Neural progenitor cell (in vitro differentiated cells): Measurements from ENCODE around the gene ZNF784. TPM values are rescaled to one million over a fixed set of nuclear protein-coding genes. Genes with fewer than 3 reads are reported as not detected.
A peak's percentile ranks its signal among the peaks of the same experiment; 100 is the strongest.

Experiments
- DNase-seq: peaks from one replicate; pipeline ENCODE4 v3.0.0-alpha.2; 2016; ENCODE audit warnings: low spot score
- H2AFZ ChIP-seq: fragments of 200-600 bp; sonication (generic); replicated peaks from 2 replicates; pipeline ENCODE4 v1.6.1; 2016; ENCODE audit warnings: antibody characterized with exemption
- H3F3A ChIP-seq: fragments of 200-600 bp; sonication (generic); 2 replicates; pipeline ENCODE4 v1.6.1; 2016; ENCODE audit warnings: antibody characterized with exemption, low read depth
- H3K27ac ChIP-seq: fragments of 200-600 bp; sonication (generic); 2 replicates; pipeline ENCODE4 v1.5.1; 2016; ENCODE audit warnings: mild to moderate bottlenecking
- H3K27me3 ChIP-seq: fragments of 200-600 bp; sonication (generic); 2 replicates; pipeline ENCODE4 v1.6.1; 2016; ENCODE audit warnings: mild to moderate bottlenecking, moderate library complexity
- H3K36me3 ChIP-seq: fragments of 200-600 bp; sonication (generic); 2 replicates; pipeline ENCODE4 v1.5.1; 2016
- H3K4me1 ChIP-seq: fragments of 200-600 bp; sonication (generic); 2 replicates; pipeline ENCODE4 v1.6.1; 2016; ENCODE audit warnings: mixed run types
- H3K4me2 ChIP-seq: fragments of 200-600 bp; sonication (generic); 2 replicates; pipeline ENCODE4 v1.6.1; 2016
- H3K4me3 ChIP-seq: fragments of 200-600 bp; sonication (generic); 2 replicates; pipeline ENCODE4 v1.5.1; 2016
- H3K79me2 ChIP-seq: fragments of 200-600 bp; sonication (generic); 2 replicates; pipeline ENCODE4 v1.6.1; 2016; ENCODE audit warnings: low read depth
- H3K9ac ChIP-seq: fragments of 200-600 bp; sonication (generic); 2 replicates; pipeline ENCODE4 v1.6.1; 2016
- H3K9me3 ChIP-seq: fragments of 200-600 bp; sonication (generic); 2 replicates; pipeline ENCODE4 v1.5.1; 2016; ENCODE audit warnings: low read depth
- H4K20me1 ChIP-seq: fragments of 200-600 bp; sonication (generic); 2 replicates; pipeline ENCODE4 v1.6.1; 2016; ENCODE audit warnings: low read depth
- H3K27ac Mint-ChIP-seq: 3 replicates; pipeline ENCODE4 v1.8.0; 2021; ENCODE audit warnings: mixed read lengths
- H3K27me3 Mint-ChIP-seq: 2 replicates; pipeline ENCODE4 v1.8.0; 2022; ENCODE audit warnings: low read depth, mild to moderate bottlenecking, inconsistent platforms, moderate library complexity, mixed read lengths; ENCODE audit not compliant: insufficient read depth
- H3K36me3 Mint-ChIP-seq: 3 replicates; pipeline ENCODE4 v1.8.0; 2021; ENCODE audit warnings: mixed read lengths
- H3K4me1 Mint-ChIP-seq: 3 replicates; pipeline ENCODE4 v1.8.0; 2021; ENCODE audit warnings: mixed read lengths
- H3K4me3 Mint-ChIP-seq: 3 replicates; pipeline ENCODE4 v1.8.0; 2021; ENCODE audit warnings: mild to moderate bottlenecking, moderate library complexity, mixed read lengths
- H3K9me3 Mint-ChIP-seq: 3 replicates; pipeline ENCODE4 v1.8.0; 2020; ENCODE audit warnings: mixed read lengths
- CTCF ChIP-seq: fragments of 200-600 bp; sonication (generic); IDR thresholded peaks from 2 replicates; pipeline ENCODE4 v1.5.1; 2017; ENCODE audit warnings: antibody characterized with exemption, mild to moderate bottlenecking
- EZH2 ChIP-seq: fragments of 200-600 bp; sonication (generic); IDR thresholded peaks from 2 replicates; pipeline ENCODE4 v1.6.1; 2017; ENCODE audit warnings: antibody characterized with exemption, mild to moderate bottlenecking, moderate library complexity
- EZH2phosphoT487 ChIP-seq: fragments of 200-600 bp; sonication (generic); IDR thresholded peaks from 2 replicates; pipeline ENCODE4 v1.6.1; 2017; ENCODE audit warnings: antibody characterized with exemption
- total RNA-seq: library from RNA; depleted of rRNA; stranded (reverse); fragments of >200 nt; gene quantifications from 2 replicates; pipeline ENCODE4 v1.2.3, GENCODE V29; 2015; ENCODE audit warnings: low replicate concordance

ZNF784 gene
- total RNA-seq, 1 donor from 2014 or later = 3.9 TPM

- Histone ChIP-seq H3K9me3 (no peaks in the 10 kb centered on the region), H3K4me3 (no peak overlapping the region), H2AFZ (no peak overlapping the region), H3K9ac (no peak overlapping the region), H3K27me3 (no peaks in the 10 kb centered on the region), H4K20me1 (peaks cover 22% of the 10 kb centered on the region), H3K79me2 (peaks cover 22% of the 10 kb centered on the region), H3K27ac (no peak overlapping the region), H3K4me2 (no peak overlapping the region), H3K36me3 (no peaks in the 10 kb centered on the region), H3F3A (peaks cover 58% of the 10 kb centered on the region), H3K4me1 (peaks cover 7% of the 10 kb centered on the region)
- Mint-ChIP-seq H3K27ac (peak overlapping the region; percentile 76), H3K4me1 (peaks cover 42% of the 10 kb centered on the region), H3K27me3 (peaks cover 7% of the 10 kb centered on the region), H3K36me3 (peaks cover 11% of the 10 kb centered on the region), H3K9me3 (peaks cover 9% of the 10 kb centered on the region), H3K4me3 (peak overlapping the region; percentile 83)
- TF ChIP-seq EZH2 (no peak), CTCF (no peak), EZH2phosphoT487 (no peak)
- no peak for DNase-seq
Measured at GRCh38 chr19:55603581-55604292, 20.6 kb downstream of the ZNF784 start.

- DNase-seq = no peak
Measured at GRCh38 chr19:55603115-55603514, 21.3 kb downstream of the ZNF784 start.

GRCh38 chr19:55602104-55603001, 22.0 kb downstream of the ZNF784 start:
- no peak for DNase-seq
- H3K4me2 ChIP-seq = no peak overlapping the region
- H3K79me2 ChIP-seq = peaks cover 21% of the 10 kb centered on the region
- H3K4me3 Mint-ChIP-seq = peak overlapping the region; percentile 86
- H3F3A ChIP-seq = peaks cover 72% of the 10 kb centered on the region
- peaks cover 7% of the 10 kb centered on the region for H3K27me3 Mint-ChIP-seq
- no peak for TF ChIP-seq CTCF
- TF ChIP-seq EZH2 = no peak
- TF ChIP-seq EZH2phosphoT487 = no peak
- peaks cover 11% of the 10 kb centered on the region for H4K20me1 ChIP-seq
- peak overlapping the region; percentile 93 for H3K27ac Mint-ChIP-seq
- H3K27ac ChIP-seq = no peak overlapping the region
- no peak overlapping the region for H3K4me3 ChIP-seq
- H3K9me3 Mint-ChIP-seq = peaks cover 12% of the 10 kb centered on the region
- H3K9me3 ChIP-seq = no peaks in the 10 kb centered on the region
- no peaks in the 10 kb centered on the region for H3K36me3 ChIP-seq
- no peaks in the 10 kb centered on the region for H3K27me3 ChIP-seq
- peaks cover 44% of the 10 kb centered on the region for H3K4me1 Mint-ChIP-seq
- peaks cover 14% of the 10 kb centered on the region for H3K36me3 Mint-ChIP-seq
- no peak overlapping the region for H2AFZ ChIP-seq
- H3K9ac ChIP-seq = no peak overlapping the region
- H3K4me1 ChIP-seq = peaks cover 14% of the 10 kb centered on the region

More at GRCh38 chr19:55603115-55603514, 21.3 kb downstream of the ZNF784 start:
- H3K36me3 Mint-ChIP-seq = peaks cover 14% of the 10 kb centered on the region
- H3K27ac ChIP-seq = no peak overlapping the region
- peaks cover 46% of the 10 kb centered on the region for H3K4me1 Mint-ChIP-seq
- no peak overlapping the region for H3K4me3 ChIP-seq
- H3K9me3 Mint-ChIP-seq = peaks cover 12% of the 10 kb centered on the region
- H2AFZ ChIP-seq = no peak overlapping the region
- no peak overlapping the region for H3K4me2 ChIP-seq
- H3K9ac ChIP-seq = no peak overlapping the region
- H3K27me3 Mint-ChIP-seq = peaks cover 7% of the 10 kb centered on the region
- H4K20me1 ChIP-seq = peaks cover 18% of the 10 kb centered on the region
- H3K27ac Mint-ChIP-seq = peak overlapping the region; percentile 76
- H3K4me1 ChIP-seq = peaks cover 12% of the 10 kb centered on the region
- peaks cover 20% of the 10 kb centered on the region for H3K79me2 ChIP-seq
- no peaks in the 10 kb centered on the region for H3K36me3 ChIP-seq
- no peaks in the 10 kb centered on the region for H3K27me3 ChIP-seq
- TF ChIP-seq CTCF = no peak
- TF ChIP-seq EZH2 = no peak
- TF ChIP-seq EZH2phosphoT487 = no peak
- H3F3A ChIP-seq = peaks cover 65% of the 10 kb centered on the region
- H3K9me3 ChIP-seq = no peaks in the 10 kb centered on the region
- peak overlapping the region; percentile 49 for H3K4me3 Mint-ChIP-seq
